Small intestine (tissue), 16 donors: Measurements from ENCODE around the gene KIF5C. TPM values are rescaled to one million over a fixed set of nuclear protein-coding genes. Genes with fewer than 3 reads are reported as not detected.

ENCODE experiments used
- DNase-seq, 2 donors: peaks; one replicate each; pipeline versions ENCODE4 v3.0.0 to v3.0.0-alpha.2; 2013
- FAIRE-seq: peaks from 2 replicates; lab custom pipeline; 2012; peaks lifted over from hg19 to GRCh38; lab: Jason Lieb, UNC
- H3K27ac ChIP-seq, 3 donors: one replicate each; pipeline ENCODE4 v1.5.1; 2013; ENCODE audit warnings: low read length in 2 of 3, mild to moderate bottlenecking in 2 of 3, control low read depth in 1 of 3, inconsistent platforms in 1 of 3, low read depth in 1 of 3, moderate library complexity in 1 of 3
- H3K27me3 ChIP-seq, 3 donors: one replicate each; pipeline ENCODE4 v1.6.1; 2013; ENCODE audit warnings: low read length in 3 of 3, inconsistent platforms in 1 of 3; ENCODE audit not compliant: control insufficient read depth in 3 of 3, insufficient read depth in 3 of 3
- H3K36me3 ChIP-seq, 3 donors: one replicate each; pipeline ENCODE4 v1.6.1; 2013; ENCODE audit warnings: low read length in 3 of 3, inconsistent platforms in 1 of 3, low read depth in 1 of 3, mild to moderate bottlenecking in 1 of 3, moderate library complexity in 1 of 3; ENCODE audit not compliant: control insufficient read depth in 3 of 3, insufficient read depth in 2 of 3
- H3K4me1 ChIP-seq, 3 donors: one replicate each; pipeline ENCODE4 v1.6.1; 2013; ENCODE audit warnings: low read length in 2 of 3, inconsistent platforms in 1 of 3, low read depth in 1 of 3, mild to moderate bottlenecking in 1 of 3, moderate library complexity in 1 of 3; ENCODE audit not compliant: control insufficient read depth in 3 of 3, insufficient read depth in 2 of 3
- H3K4me3 ChIP-seq, 3 donors: one replicate each; pipeline ENCODE4 v1.5.1; 2013; ENCODE audit warnings: low read length in 3 of 3, control low read depth in 1 of 3, inconsistent platforms in 1 of 3, low read depth in 1 of 3, mild to moderate bottlenecking in 1 of 3, moderate library complexity in 1 of 3
- H3K9me3 ChIP-seq, 2 donors: one replicate each; pipeline ENCODE4 v1.6.1; 2013; ENCODE audit warnings: low read depth in 1 of 2, low read length in 1 of 2; ENCODE audit not compliant: control insufficient read depth in 2 of 2, insufficient read depth in 1 of 2
- WGBS, 3 donors: extraction: QIAGEN DNeasy Blood & Tissue Kit; methylation state at CpG; one replicate each; pipeline ENCODE4 v1.1.7; 2013; 5-methylcytosine and 5-hydroxymethylcytosine counted together
- long read RNA-seq, 10 donors: transcript quantifications; one replicate each; lab custom pipeline, GENCODE V29; 2026
- polyA plus RNA-seq, 4 donors: library from polyadenylated mRNA; stranded (reverse) in 3 of 4; unstranded in 1 of 4; fragments of 200-250 nt in 3 of 4; fragments of 120-200 nt in 1 of 4; gene quantifications; one replicate each; pipeline versions ENCODE4 v1.2.1 to v1.2.3, GENCODE V29; 2013
- donor health status: healthy with polysubstance abuse.
- donor health status: control.
- donor health status: control.
- donor health status: Bipolar disorder and iron deficiency.
- donor health status: healthy.

The KIF5C gene
- 1 to 10 TPM in 2 of 4 donors, under 1 TPM in 2; 0.22 to 6.4 (median 2.4) TPM for polyA plus RNA-seq
- long read RNA-seq, donor 1: 0 reads
- long read RNA-seq, donor 2: 0 reads
- long read RNA-seq, donor 3: 0 reads
- long read RNA-seq, donor 4: 0 reads
- long read RNA-seq, donor 5: 0 reads
- long read RNA-seq, donor 6: 0 reads
- long read RNA-seq, donor 7: 0 reads
- long read RNA-seq, donor 8: 0 reads
- long read RNA-seq, donor 9, full-length matches to known transcripts: 1 of 1 reads
- long read RNA-seq, donor 9, partial matches to known transcripts: 0 of 1 reads
- long read RNA-seq, donor 9, other reads (novel, unspliced or antisense): 0 of 1 reads
- long read RNA-seq, donor 10, full-length matches to known transcripts: 2 of 32 reads
- long read RNA-seq, donor 10, partial matches to known transcripts: 30 of 32 reads
- long read RNA-seq, donor 10, other reads (novel, unspliced or antisense): 0 of 32 reads

GRCh38 chr2:148874868-148875341, at the start of gene KIF5C:
KIF5C (plus strand) TSS chr2:148875227; CDS start chr2:148875618, 391 bp downstream.
- Histone ChIP-seq H3K9me3 (peaks cover 0 to 3% of the 10 kb centered on the region in 2 donors), H3K27ac (no peak within 1 kb of the TSS), H3K4me1 (peaks cover 4 to 9% (median 7%) of the 10 kb centered on the region in 3 donors), H3K27me3 (peaks cover 0 to 42% (median 20%) of the 10 kb centered on the region in 3 donors), H3K36me3 (no peaks in the 10 kb centered on the region), H3K4me3 (peak within 1 kb of the TSS; percentile 41 to 62 (median 41))
- no peak for FAIRE-seq
- 1% methylated on average over 32 to 39 of the region's 39 CpGs for WGBS, 3 donors
- peak; percentile 75 to 91 for DNase-seq

- DNase-seq: no peak
- H3K4me1 ChIP-seq: peaks cover 0 to 3% (median 0%) of the 10 kb centered on the region in 3 donors
- no peak overlapping the region for H3K27ac ChIP-seq
- no peak for FAIRE-seq
- H3K4me3 ChIP-seq: no peak overlapping the region
- no peaks in the 10 kb centered on the region for H3K36me3 ChIP-seq
- H3K27me3 ChIP-seq: peaks cover 0 to 2% (median 0%) of the 10 kb centered on the region in 3 donors
- peaks cover 0 to 6% of the 10 kb centered on the region in 2 donors for H3K9me3 ChIP-seq
Observed at GRCh38 chr2:148826791-148827190, 48.2 kb upstream of the KIF5C start.

- DNase-seq: no peak
- Histone ChIP-seq H3K9me3 (peaks cover 0 to 6% of the 10 kb centered on the region in 2 donors), H3K27ac (no peak overlapping the region), H3K4me1 (peaks cover 0 to 3% (median 0%) of the 10 kb centered on the region in 3 donors), H3K27me3 (peaks cover 0 to 2% (median 2%) of the 10 kb centered on the region in 3 donors), H3K36me3 (no peaks in the 10 kb centered on the region), H3K4me3 (no peak overlapping the region)
- no peak for FAIRE-seq
- WGBS, 3 donors: 78 to 87% (median 84%) methylated on average over 2 of the region's 2 CpGs
Observed at GRCh38 chr2:148828941-148829340, 46.1 kb upstream of the KIF5C start.

- FAIRE-seq (no peak), DNase-seq (no peak)
- WGBS, 3 donors: 53 to 76% (median 67%) methylated on average over 3 of the region's 3 CpGs
- H3K27ac ChIP-seq: no peak overlapping the region
- no peaks in the 10 kb centered on the region for H3K36me3 ChIP-seq
- peaks cover 0 to 2% (median 0%) of the 10 kb centered on the region in 3 donors for H3K27me3 ChIP-seq
- H3K9me3 ChIP-seq: peaks cover 0 to 6% of the 10 kb centered on the region in 2 donors
- no peaks in the 10 kb centered on the region for H3K4me1 ChIP-seq
- no peak overlapping the region for H3K4me3 ChIP-seq
Observed at GRCh38 chr2:148829618-148830017, 45.4 kb upstream of the KIF5C start.

- H3K4me3 ChIP-seq: no peak overlapping the region
- H3K36me3 ChIP-seq: no peaks in the 10 kb centered on the region
- H3K27ac ChIP-seq: no peak overlapping the region
- FAIRE-seq (no peak), DNase-seq (no peak)
- no peaks in the 10 kb centered on the region for H3K4me1 ChIP-seq
- WGBS, 3 donors: 86 to 88% (median 87%) methylated on average over 7 of the region's 7 CpGs
- no peaks in the 10 kb centered on the region for H3K9me3 ChIP-seq
- H3K27me3 ChIP-seq: peaks cover 0 to 2% (median 0%) of the 10 kb centered on the region in 3 donors
Observed at GRCh38 chr2:148832637-148833036, 42.4 kb upstream of the KIF5C start.

GRCh38 chr2:148842050-148842449, 33.0 kb upstream of the KIF5C start:
- no peak for FAIRE-seq
- Histone ChIP-seq H3K36me3 (no peaks in the 10 kb centered on the region), H3K4me1 (no peaks in the 10 kb centered on the region), H3K27ac (no peak overlapping the region), H3K27me3 (no peaks in the 10 kb centered on the region), H3K9me3 (peaks cover 0 to 3% of the 10 kb centered on the region in 2 donors), H3K4me3 (no peak overlapping the region)
- DNase-seq: no peak
- WGBS, 3 donors: 68 to 93% (median 80%) methylated on average over 4 of the region's 4 CpGs

GRCh38 chr2:148848146-148848545, 26.9 kb upstream of the KIF5C start:
- peaks cover 0 to 3% of the 10 kb centered on the region in 2 donors for H3K9me3 ChIP-seq
- no peaks in the 10 kb centered on the region for H3K4me1 ChIP-seq
- H3K4me3 ChIP-seq: no peak overlapping the region
- H3K27me3 ChIP-seq: peaks cover 0 to 7% (median 0%) of the 10 kb centered on the region in 3 donors
- H3K36me3 ChIP-seq: no peaks in the 10 kb centered on the region
- 74 to 89% (median 88%) methylated on average over 1 of the region's 1 CpG for WGBS, 3 donors
- FAIRE-seq: no peak
- DNase-seq: no peak
- no peak overlapping the region for H3K27ac ChIP-seq

- Histone ChIP-seq H3K36me3 (no peaks in the 10 kb centered on the region), H3K4me3 (no peak overlapping the region), H3K27ac (no peak overlapping the region), H3K27me3 (peaks cover 0 to 11% (median 0%) of the 10 kb centered on the region in 3 donors), H3K4me1 (no peaks in the 10 kb centered on the region), H3K9me3 (no peaks in the 10 kb centered on the region)
- FAIRE-seq (no peak), DNase-seq (no peak)
- WGBS, 3 donors: 56 to 69% (median 60%) methylated on average over 2 of the region's 2 CpGs
Observed at GRCh38 chr2:148853458-148853857, 21.6 kb upstream of the KIF5C start.
